Upper lobe of right lung (tissue), 1 donor: ENCODE data around the gene PBX1. TPM values are rescaled to one million over a fixed set of nuclear protein-coding genes. Genes with fewer than 3 reads are reported as not detected.

Experiments used
- ATAC-seq: fragments of 200-7000 bp; cut with Tn5 transposase; one replicate; pipeline ENCODE4 v1.9.1; 2020; ENCODE audit warnings: mild to moderate bottlenecking, moderate library complexity
- DNase-seq: peaks from one replicate; pipeline ENCODE4 v3.0.0-alpha.2; 2020
- H3K27ac ChIP-seq: fragments of 200-600 bp; one replicate; pipeline ENCODE4 v1.8.0; 2022
- H3K27me3 ChIP-seq: fragments of 200-600 bp; one replicate; pipeline ENCODE4 v1.8.0; 2022; ENCODE audit warnings: mild to moderate bottlenecking
- H3K36me3 ChIP-seq: fragments of 200-600 bp; one replicate; pipeline ENCODE4 v1.8.0; 2022
- H3K4me1 ChIP-seq: fragments of 200-600 bp; one replicate; pipeline ENCODE4 v1.8.0; 2022
- H3K4me3 ChIP-seq: fragments of 200-600 bp; one replicate; pipeline ENCODE4 v1.8.0; 2022; ENCODE audit warnings: mild to moderate bottlenecking
- H3K9me3 ChIP-seq: fragments of 200-600 bp; one replicate; pipeline ENCODE4 v1.8.0; 2022
- intact Hi-C: fragments of 100-400 bp; cut with DNase I; formaldehyde crosslinking; loops from one replicate; pipeline ENCODE4 v1.11.0; 2022
- long read RNA-seq: library from polyadenylated mRNA; unstranded; transcript quantifications from one replicate; pipeline ENCODE4 v2.0.0, GENCODE V29; 2021
- total RNA-seq: library from RNA; stranded (reverse); fragmentation: NEBNext Ultra II Directional; extraction: Animal tissue kit (Norgen Biotek cat#: 25700); gene quantifications from one replicate; pipeline ENCODE4 v1.2.1, GENCODE V29; 2021
- TF ChIP-seq, protein P1 (sequence below): fragments of 200-600 bp; IDR thresholded peaks from one replicate; pipeline ENCODE4 v1.8.0; 2022; ENCODE audit warnings: antibody characterized with exemption
- donor health status: DM: no; HTN: yes; CAD: no; lungs with severe emphysema.

PBX1 gene
- total RNA-seq: 56.7 TPM
- long read RNA-seq, full-length matches to known transcripts: 3 of 22 reads
- long read RNA-seq, partial matches to known transcripts: 14 of 22 reads
- long read RNA-seq, other reads (novel, unspliced or antisense): 5 of 22 reads

- peak within 1 kb of the TSS; percentile 82 for H3K27ac ChIP-seq
- intact Hi-C loops: no loop called here
- TF ChIP-seq, protein P1, sequence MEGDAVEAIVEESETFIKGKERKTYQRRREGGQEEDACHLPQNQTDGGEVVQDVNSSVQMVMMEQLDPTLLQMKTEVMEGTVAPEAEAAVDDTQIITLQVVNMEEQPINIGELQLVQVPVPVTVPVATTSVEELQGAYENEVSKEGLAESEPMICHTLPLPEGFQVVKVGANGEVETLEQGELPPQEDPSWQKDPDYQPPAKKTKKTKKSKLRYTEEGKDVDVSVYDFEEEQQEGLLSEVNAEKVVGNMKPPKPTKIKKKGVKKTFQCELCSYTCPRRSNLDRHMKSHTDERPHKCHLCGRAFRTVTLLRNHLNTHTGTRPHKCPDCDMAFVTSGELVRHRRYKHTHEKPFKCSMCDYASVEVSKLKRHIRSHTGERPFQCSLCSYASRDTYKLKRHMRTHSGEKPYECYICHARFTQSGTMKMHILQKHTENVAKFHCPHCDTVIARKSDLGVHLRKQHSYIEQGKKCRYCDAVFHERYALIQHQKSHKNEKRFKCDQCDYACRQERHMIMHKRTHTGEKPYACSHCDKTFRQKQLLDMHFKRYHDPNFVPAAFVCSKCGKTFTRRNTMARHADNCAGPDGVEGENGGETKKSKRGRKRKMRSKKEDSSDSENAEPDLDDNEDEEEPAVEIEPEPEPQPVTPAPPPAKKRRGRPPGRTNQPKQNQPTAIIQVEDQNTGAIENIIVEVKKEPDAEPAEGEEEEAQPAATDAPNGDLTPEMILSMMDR: no peak
- peak within 1 kb of the TSS; percentile 71 for H3K4me3 ChIP-seq
- no peaks in the 10 kb centered on the region for H3K27me3 ChIP-seq
- ATAC-seq (peak; percentile 99), DNase-seq (peak; percentile 97)
- peaks cover 12% of the 10 kb centered on the region for H3K4me1 ChIP-seq
- no peaks in the 10 kb centered on the region for H3K9me3 ChIP-seq
- no peaks in the 10 kb centered on the region for H3K36me3 ChIP-seq
These were observed at the start of gene PBX1 for GRCh38 chr1:164558461-164559341. Gene PBX1 (plus strand): TSS chr1:164559184.

DNA sequence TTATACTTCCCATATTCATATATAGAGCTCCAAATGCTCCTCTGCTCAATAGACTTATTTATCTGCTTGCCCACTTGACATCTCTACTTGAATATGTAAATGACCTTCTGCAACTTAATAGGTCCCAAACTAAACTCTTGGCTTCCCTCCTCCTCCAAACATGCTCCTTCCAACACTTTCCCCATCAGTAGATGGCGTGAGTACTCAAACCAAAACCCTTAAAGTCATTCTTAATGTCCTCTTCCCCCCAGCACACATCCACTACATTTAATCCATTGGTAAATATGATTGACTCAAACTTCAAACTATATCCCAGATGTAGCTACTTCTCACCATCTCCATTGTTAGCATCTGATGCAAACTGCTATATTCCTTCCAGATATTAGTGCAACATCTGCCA is 48.5 kb upstream of the PBX1 start:
- H3K27ac ChIP-seq: no peak overlapping the region
- no peaks in the 10 kb centered on the region for H3K27me3 ChIP-seq
- TF ChIP-seq, protein P1: no peak
- no peak for DNase-seq
- intact Hi-C loops: no loop called here
- H3K4me3 ChIP-seq: no peak overlapping the region
- H3K36me3 ChIP-seq: no peaks in the 10 kb centered on the region
- H3K9me3 ChIP-seq: no peaks in the 10 kb centered on the region
- ATAC-seq: no peak
- no peaks in the 10 kb centered on the region for H3K4me1 ChIP-seq

DNA sequence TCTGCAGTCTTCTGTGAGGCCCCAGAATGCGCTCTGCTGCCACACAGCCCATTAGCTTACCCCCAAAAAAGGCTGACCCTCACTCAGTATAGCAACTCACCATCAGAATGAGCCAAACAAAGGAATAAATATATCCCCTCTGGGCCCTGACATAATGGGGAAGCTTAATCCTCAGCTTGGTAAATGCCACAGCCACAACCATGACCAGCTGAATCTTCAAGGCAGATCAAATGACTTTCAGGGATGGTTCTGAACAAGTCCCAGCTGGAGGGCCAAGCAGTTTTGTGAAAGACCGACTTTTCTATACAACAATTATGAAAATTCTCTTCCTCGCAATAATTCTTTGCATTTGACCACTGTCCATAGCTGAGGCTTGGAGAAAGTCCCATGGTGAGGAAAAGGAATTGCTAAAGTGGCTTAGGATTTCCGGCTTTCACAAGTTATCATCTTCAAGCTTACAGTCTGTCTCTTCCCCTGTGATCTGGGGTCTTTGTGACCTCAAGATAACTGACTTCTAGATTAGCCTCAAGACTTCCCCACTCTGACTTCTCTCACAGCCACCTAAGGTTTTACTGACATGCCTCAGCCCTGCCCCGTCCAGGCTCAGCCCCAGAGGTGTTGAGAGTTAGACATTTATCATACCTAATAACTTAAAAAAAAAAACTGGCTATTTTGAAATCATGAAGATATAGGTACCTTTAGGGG is 47.8 kb upstream of the PBX1 start:
- no peak for DNase-seq
- no peaks in the 10 kb centered on the region for H3K27me3 ChIP-seq
- no peaks in the 10 kb centered on the region for H3K36me3 ChIP-seq
- H3K9me3 ChIP-seq: no peaks in the 10 kb centered on the region
- TF ChIP-seq, protein P1: no peak
- H3K27ac ChIP-seq: no peak overlapping the region
- H3K4me1 ChIP-seq: no peaks in the 10 kb centered on the region
- no peak overlapping the region for H3K4me3 ChIP-seq
- ATAC-seq: no peak
- intact Hi-C loops: no loop called here

DNA sequence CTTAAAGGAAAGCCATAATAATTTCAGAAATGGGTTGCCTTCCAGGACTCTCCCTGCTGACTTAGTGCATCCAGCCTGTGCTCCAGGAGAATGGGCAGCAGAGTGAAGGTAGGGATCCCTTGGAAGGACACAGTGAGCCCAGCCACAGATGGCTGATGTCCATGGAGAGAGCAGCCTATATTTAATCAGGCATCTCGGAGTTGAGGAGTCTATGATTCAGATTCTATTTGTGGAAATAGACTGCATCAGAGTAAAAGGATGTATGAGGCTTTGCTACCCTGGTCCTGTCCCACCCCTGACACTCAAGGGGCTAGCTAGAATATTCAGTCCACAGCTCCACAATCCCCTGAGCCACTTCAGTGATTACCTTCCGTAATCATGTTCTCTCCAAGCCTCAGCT is 43.8 kb upstream of the PBX1 start:
- ATAC-seq: no peak
- TF ChIP-seq, protein P1: no peak
- H3K27ac ChIP-seq: no peak overlapping the region
- no peaks in the 10 kb centered on the region for H3K4me1 ChIP-seq
- H3K4me3 ChIP-seq: no peak overlapping the region
- H3K36me3 ChIP-seq: no peaks in the 10 kb centered on the region
- DNase-seq: no peak
- intact Hi-C loops: no loop called here
- no peaks in the 10 kb centered on the region for H3K27me3 ChIP-seq
- H3K9me3 ChIP-seq: no peaks in the 10 kb centered on the region

GRCh38 chr1:164515711-164516331 is 43.2 kb upstream of the PBX1 start:
- intact Hi-C loops: no loop called here
- Histone ChIP-seq H3K4me1 (no peaks in the 10 kb centered on the region), H3K27me3 (no peaks in the 10 kb centered on the region), H3K27ac (no peak overlapping the region), H3K4me3 (no peak overlapping the region), H3K9me3 (no peaks in the 10 kb centered on the region), H3K36me3 (no peaks in the 10 kb centered on the region)
- TF ChIP-seq, protein P1: no peak
- DNase-seq: no peak
- ATAC-seq: no peak
